ENCODE data around the gene MRPL40. TPM values are rescaled to one million over a fixed set of nuclear protein-coding genes. Genes with fewer than 3 reads are reported as not detected.

Gene MRPL40
- total and polyA plus RNA-seq, 2 of the 13 experiments (the other 11 are each of a cell fraction or from before 2014, with no cell fraction given) = 42.7 to 79.7 TPM

DNA sequence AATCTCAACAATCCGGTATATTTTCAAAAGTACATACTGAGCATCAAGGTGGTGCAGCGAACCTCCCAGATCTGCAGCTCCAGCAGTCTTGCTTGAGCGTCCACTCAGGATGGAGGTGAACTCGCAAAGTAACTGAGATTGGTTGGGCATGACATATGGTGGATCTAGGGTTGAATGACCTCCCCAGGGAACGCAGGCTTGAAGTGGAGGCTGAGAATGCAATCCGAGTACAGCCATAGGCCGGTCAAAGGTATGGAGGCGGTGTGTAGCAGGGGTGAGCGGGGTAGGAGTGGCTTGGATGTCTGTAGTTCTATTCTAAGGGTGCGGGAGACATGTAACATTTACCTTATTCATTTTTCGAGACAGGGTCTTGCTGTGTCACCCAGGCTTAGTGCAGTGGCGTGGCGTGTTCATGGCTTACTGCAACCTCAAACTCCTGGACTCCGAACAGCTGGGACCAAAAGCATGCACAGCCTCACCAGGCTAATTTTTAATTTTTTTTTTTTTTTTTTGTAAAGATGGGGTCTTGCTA, 15.8 kb downstream of the MRPL40 start (continued):
- TF ChIP-seq ZNF317 (CRISPR knock-in tag; IDR thresholded peaks at IDR 0.05) (0 out of 2 replicates have a peak, but pooled peaks have one; percentile 37), MTF2 (CRISPR knock-in tag; IDR thresholded peaks at IDR 0.05; ENCODE audit: borderline replicate concordance) (no peak), FOXA1 (IDR thresholded peaks at IDR 0.05) (no peak), FOXA1 (CRISPR knock-in tag; IDR thresholded peaks at IDR 0.05) (no peak), HDAC6 (IDR thresholded peaks at IDR 0.05; ENCODE audit: low read depth, low read length) (no peak), PPARG (CRISPR knock-in tag; conservative IDR thresholded peaks at IDR 0.05) (no peak), ZKSCAN5 (CRISPR knock-in tag; IDR thresholded peaks at IDR 0.05) (no peak), ZNF136 (CRISPR knock-in tag; IDR thresholded peaks at IDR 0.05; ENCODE audit: low read depth) (0 out of 2 replicates have a peak, but pooled peaks have one; percentile 40), NONO (IDR thresholded peaks at IDR 0.05) (no peak), NONO (CRISPR knock-in tag; conservative IDR thresholded peaks at IDR 0.05) (peak; percentile 44; the same call in 1 of the 2 replicates), ZNF619 (CRISPR knock-in tag; IDR thresholded peaks at IDR 0.05) (0 out of 2 replicates have a peak, but pooled peaks have one; percentile 9)
- TF ChIP-seq, protein P1, sequence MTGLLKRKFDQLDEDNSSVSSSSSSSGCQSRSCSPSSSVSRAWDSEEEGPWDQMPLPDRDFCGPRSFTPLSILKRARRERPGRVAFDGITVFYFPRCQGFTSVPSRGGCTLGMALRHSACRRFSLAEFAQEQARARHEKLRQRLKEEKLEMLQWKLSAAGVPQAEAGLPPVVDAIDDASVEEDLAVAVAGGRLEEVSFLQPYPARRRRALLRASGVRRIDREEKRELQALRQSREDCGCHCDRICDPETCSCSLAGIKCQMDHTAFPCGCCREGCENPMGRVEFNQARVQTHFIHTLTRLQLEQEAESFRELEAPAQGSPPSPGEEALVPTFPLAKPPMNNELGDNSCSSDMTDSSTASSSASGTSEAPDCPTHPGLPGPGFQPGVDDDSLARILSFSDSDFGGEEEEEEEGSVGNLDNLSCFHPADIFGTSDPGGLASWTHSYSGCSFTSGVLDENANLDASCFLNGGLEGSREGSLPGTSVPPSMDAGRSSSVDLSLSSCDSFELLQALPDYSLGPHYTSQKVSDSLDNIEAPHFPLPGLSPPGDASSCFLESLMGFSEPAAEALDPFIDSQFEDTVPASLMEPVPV (CRISPR knock-in tag; IDR thresholded peaks at IDR 0.05) = no peak
- TF ChIP-seq, protein P2, sequence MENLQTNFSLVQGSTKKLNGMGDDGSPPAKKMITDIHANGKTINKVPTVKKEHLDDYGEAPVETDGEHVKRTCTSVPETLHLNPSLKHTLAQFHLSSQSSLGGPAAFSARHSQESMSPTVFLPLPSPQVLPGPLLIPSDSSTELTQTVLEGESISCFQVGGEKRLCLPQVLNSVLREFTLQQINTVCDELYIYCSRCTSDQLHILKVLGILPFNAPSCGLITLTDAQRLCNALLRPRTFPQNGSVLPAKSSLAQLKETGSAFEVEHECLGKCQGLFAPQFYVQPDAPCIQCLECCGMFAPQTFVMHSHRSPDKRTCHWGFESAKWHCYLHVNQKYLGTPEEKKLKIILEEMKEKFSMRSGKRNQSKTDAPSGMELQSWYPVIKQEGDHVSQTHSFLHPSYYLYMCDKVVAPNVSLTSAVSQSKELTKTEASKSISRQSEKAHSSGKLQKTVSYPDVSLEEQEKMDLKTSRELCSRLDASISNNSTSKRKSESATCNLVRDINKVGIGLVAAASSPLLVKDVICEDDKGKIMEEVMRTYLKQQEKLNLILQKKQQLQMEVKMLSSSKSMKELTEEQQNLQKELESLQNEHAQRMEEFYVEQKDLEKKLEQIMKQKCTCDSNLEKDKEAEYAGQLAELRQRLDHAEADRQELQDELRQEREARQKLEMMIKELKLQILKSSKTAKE (CRISPR knock-in tag; IDR thresholded peaks at IDR 0.05; ENCODE audit: borderline replicate concordance) = 0 out of 2 replicates have a peak, but pooled peaks have one; percentile 15
- TF ChIP-seq, protein P3, sequence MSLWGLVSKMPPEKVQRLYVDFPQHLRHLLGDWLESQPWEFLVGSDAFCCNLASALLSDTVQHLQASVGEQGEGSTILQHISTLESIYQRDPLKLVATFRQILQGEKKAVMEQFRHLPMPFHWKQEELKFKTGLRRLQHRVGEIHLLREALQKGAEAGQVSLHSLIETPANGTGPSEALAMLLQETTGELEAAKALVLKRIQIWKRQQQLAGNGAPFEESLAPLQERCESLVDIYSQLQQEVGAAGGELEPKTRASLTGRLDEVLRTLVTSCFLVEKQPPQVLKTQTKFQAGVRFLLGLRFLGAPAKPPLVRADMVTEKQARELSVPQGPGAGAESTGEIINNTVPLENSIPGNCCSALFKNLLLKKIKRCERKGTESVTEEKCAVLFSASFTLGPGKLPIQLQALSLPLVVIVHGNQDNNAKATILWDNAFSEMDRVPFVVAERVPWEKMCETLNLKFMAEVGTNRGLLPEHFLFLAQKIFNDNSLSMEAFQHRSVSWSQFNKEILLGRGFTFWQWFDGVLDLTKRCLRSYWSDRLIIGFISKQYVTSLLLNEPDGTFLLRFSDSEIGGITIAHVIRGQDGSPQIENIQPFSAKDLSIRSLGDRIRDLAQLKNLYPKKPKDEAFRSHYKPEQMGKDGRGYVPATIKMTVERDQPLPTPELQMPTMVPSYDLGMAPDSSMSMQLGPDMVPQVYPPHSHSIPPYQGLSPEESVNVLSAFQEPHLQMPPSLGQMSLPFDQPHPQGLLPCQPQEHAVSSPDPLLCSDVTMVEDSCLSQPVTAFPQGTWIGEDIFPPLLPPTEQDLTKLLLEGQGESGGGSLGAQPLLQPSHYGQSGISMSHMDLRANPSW (CRISPR knock-in tag; IDR thresholded peaks at IDR 0.05; ENCODE audit: borderline replicate concordance) = no peak
- TF ChIP-seq, protein P4, sequence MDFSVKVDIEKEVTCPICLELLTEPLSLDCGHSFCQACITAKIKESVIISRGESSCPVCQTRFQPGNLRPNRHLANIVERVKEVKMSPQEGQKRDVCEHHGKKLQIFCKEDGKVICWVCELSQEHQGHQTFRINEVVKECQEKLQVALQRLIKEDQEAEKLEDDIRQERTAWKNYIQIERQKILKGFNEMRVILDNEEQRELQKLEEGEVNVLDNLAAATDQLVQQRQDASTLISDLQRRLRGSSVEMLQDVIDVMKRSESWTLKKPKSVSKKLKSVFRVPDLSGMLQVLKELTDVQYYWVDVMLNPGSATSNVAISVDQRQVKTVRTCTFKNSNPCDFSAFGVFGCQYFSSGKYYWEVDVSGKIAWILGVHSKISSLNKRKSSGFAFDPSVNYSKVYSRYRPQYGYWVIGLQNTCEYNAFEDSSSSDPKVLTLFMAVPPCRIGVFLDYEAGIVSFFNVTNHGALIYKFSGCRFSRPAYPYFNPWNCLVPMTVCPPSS (IDR thresholded peaks at IDR 0.05) = no peak
- TF ChIP-seq, protein P5, sequence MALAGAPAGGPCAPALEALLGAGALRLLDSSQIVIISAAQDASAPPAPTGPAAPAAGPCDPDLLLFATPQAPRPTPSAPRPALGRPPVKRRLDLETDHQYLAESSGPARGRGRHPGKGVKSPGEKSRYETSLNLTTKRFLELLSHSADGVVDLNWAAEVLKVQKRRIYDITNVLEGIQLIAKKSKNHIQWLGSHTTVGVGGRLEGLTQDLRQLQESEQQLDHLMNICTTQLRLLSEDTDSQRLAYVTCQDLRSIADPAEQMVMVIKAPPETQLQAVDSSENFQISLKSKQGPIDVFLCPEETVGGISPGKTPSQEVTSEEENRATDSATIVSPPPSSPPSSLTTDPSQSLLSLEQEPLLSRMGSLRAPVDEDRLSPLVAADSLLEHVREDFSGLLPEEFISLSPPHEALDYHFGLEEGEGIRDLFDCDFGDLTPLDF (CRISPR knock-in tag; IDR thresholded peaks at IDR 0.05) = 0 out of 2 replicates have a peak, but pooled peaks have one; percentile 7
- TF ChIP-seq, protein P6, sequence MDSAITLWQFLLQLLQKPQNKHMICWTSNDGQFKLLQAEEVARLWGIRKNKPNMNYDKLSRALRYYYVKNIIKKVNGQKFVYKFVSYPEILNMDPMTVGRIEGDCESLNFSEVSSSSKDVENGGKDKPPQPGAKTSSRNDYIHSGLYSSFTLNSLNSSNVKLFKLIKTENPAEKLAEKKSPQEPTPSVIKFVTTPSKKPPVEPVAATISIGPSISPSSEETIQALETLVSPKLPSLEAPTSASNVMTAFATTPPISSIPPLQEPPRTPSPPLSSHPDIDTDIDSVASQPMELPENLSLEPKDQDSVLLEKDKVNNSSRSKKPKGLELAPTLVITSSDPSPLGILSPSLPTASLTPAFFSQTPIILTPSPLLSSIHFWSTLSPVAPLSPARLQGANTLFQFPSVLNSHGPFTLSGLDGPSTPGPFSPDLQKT (CRISPR knock-in tag; IDR thresholded peaks at IDR 0.05; ENCODE audit: borderline replicate concordance) = no peak
- TF ChIP-seq, protein P7, sequence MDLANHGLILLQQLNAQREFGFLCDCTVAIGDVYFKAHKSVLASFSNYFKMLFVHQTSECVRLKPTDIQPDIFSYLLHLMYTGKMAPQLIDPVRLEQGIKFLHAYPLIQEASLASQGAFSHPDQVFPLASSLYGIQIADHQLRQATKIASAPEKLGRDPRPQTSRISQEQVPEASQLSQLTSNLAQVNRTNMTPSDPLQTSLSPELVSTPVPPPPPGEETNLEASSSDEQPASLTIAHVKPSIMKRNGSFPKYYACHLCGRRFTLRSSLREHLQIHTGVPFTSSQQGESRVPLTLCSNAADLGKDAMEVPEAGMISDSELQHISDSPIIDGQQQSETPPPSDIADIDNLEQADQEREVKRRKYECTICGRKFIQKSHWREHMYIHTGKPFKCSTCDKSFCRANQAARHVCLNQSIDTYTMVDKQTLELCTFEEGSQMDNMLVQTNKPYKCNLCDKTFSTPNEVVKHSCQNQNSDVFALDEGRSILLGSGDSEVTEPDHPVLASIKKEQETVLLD (CRISPR knock-in tag; IDR thresholded peaks at IDR 0.05; ENCODE audit: low read depth) = no peak
